ENCODE measurements around the gene IFITM5. TPM values are rescaled to one million over a fixed set of nuclear protein-coding genes. Genes with fewer than 3 reads are reported as not detected.

IFITM5 gene
- total and polyA plus RNA-seq, 2 of the 4 experiments (the other 2 are of a cell fraction) = not detected

DNA sequence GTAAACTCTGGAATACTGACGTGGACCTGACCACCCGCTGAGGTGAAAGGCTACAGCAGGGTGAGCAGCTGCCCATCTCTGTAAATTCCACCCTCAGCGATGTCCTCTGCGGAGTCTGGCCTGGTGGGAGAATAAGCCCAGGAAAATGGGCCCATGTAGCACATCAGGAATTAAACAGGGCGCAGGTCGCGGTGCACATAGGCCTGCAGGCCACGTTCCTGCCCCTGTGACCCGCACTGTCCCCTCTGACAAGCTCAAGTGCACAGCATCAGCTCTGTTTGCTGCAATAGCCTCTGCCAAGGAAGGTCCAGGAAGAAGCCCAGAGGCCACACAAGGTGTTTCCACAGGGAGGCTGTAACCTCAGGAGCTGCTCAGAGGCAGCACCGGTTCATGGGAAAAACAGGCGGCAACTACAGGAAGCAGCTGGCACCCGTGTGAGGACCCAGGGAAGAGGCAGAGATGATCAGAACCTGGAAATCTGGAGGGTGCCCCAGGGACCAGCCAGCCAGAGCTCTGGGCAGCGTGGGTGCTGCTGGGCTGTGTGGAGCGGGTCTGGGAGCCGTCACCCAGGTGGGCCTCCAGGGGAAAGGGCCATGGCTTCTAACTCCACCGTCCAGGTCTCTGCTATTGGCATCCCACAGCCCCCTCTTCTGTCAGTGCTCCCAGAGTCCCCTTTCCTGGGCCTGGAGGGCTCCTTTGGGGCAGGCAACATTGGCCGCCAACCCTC is 7.5 kb upstream of the IFITM5 start (continued):
- TF ChIP-seq, protein P1, sequence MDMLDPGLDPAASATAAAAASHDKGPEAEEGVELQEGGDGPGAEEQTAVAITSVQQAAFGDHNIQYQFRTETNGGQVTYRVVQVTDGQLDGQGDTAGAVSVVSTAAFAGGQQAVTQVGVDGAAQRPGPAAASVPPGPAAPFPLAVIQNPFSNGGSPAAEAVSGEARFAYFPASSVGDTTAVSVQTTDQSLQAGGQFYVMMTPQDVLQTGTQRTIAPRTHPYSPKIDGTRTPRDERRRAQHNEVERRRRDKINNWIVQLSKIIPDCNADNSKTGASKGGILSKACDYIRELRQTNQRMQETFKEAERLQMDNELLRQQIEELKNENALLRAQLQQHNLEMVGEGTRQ (IDR thresholded peaks at IDR 0.05; ENCODE audit: low read depth, low read length) = no peak
- TF ChIP-seq POLR2A (IDR thresholded peaks at IDR 0.05; ENCODE audit: low read depth, low read length) (no peak), RFX5 (IDR thresholded peaks at IDR 0.05; ENCODE audit: low read depth, low read length) (no peak)

DNA sequence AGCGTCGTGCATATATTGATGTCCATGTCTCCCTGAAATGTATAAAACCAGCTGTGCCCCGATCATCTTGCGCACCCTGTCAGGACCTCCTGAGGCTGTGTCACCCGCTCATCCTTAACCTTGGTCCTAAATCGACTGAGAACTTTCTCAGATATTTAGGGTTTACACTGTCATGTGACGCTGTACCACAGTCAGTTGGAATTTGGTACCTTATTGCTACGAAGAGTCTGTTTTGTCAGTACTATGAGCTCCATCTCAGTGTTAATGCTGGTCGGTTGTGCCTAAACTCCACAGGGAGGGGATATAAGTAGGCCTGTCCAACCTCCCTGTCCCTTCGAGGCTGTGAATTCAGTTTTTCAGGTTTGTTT is 6.5 kb upstream of the IFITM5 start:
- H3K9me3 ChIP-seq (ENCODE audit: control insufficient read depth, insufficient read depth, low read length) = no peaks in the 10 kb centered on the region
- H2BK15ac ChIP-seq (ENCODE audit: low read depth, low read length) = peak overlapping the region; percentile 81; the same call in 1 of the 3 replicates
- H3K4me2 ChIP-seq (ENCODE audit: low read depth, low read length) = no peak overlapping the region
- TF ChIP-seq SMC3 (IDR thresholded peaks at IDR 0.05; ENCODE audit: low read depth, low read length) (no peak), CHD1 (IDR thresholded peaks at IDR 0.05; ENCODE audit: low read depth, low read length) (no peak), NFE2L2 (IDR thresholded peaks at IDR 0.05; ENCODE audit: low read depth, low read length) (no peak)
- H3K4me1 ChIP-seq (ENCODE audit: control insufficient read depth, insufficient read depth, low read length) = peaks cover 4% of the 10 kb centered on the region
- H2BK5ac ChIP-seq (ENCODE audit: low read depth, low read length, poor library complexity, severe bottlenecking) = no peak overlapping the region
- peaks cover 2% of the 10 kb centered on the region; the same call in 1 of the 2 replicates for H3K36me3 ChIP-seq (ENCODE audit: control insufficient read depth, insufficient read depth, low read length)
- H3K27ac ChIP-seq (ENCODE audit: insufficient read depth, low read length) = no peak overlapping the region
- peaks cover 0 to 6% of the 10 kb centered on the region in 2 experiments; a peak in 2 of 4 replicates for H3K79me1 ChIP-seq (ENCODE audit: low read depth in 1 of 2, low read length in 2 of 2)
- H2AK5ac ChIP-seq (ENCODE audit: low read depth, low read length) = peak overlapping the region; percentile 78; the same call in 1 of the 2 replicates
- 0 out of 2 replicates have a peak overlapping the region, but pooled peaks have one; percentile 5 for H3K56ac ChIP-seq (ENCODE audit: extremely low read depth, insufficient read depth, low read length)
- H3K23ac ChIP-seq (ENCODE audit: low read depth, low read length) = no peak overlapping the region
- no peak overlapping the region for H2AK9ac ChIP-seq (replicated peaks; ENCODE audit: low read depth, low read length, poor library complexity)
- intact Hi-C loops (cut with micrococcal nuclease) (loop anchor here (2.0 to 5.0 kb wide), 2 partner anchors 99 to 143 kb away; partner anchors contain the start of genes BET1L and RIC8A), in situ Hi-C loops (cut with MboI; ENCODE audit: low sequenced_read_pairs) (loop anchor here (10.0 kb wide), 2 partner anchors 49 to 149 kb away; partner anchors contain the start of gene PTDSS2), dilution Hi-C loops (cut with HindIII; ENCODE audit: low sequenced_read_pairs, unreplicated experiment) (no loop called here)
- ATAC-seq (ENCODE audit: low read depth) = no peak
- no peak overlapping the region for H3K14ac ChIP-seq (replicated peaks; ENCODE audit: low read depth, low read length)
- H3K9me1 ChIP-seq (ENCODE audit: insufficient read depth, low read length) = 0 out of 2 replicates have a peak, but pooled peaks cover 2% of the 10 kb centered on the region
- H4K91ac ChIP-seq (ENCODE audit: insufficient read depth, low read depth, low read length) = peak overlapping the region; percentile 53
- peak overlapping the region; percentile 53 for H2BK20ac ChIP-seq (ENCODE audit: low read depth, low read length)
- ChIA-PET CTCF (interaction anchor here (0.9 to 1.1 kb wide), 2 partner anchors 54 to 64 kb away, joined by 3 read pairs; no protein-coding TSS in a partner anchor), POLR2A (ENCODE audit: unreplicated experiment) (interaction anchor here (0.6 kb wide), 1 partner anchor 43 kb away, joined by 3 read pairs; no protein-coding TSS in a partner anchor)
- H4K5ac ChIP-seq (ENCODE audit: low read depth, low read length) = no peak overlapping the region; the same call in 1 of the 2 replicates
- peak overlapping the region in 1 of 2 experiments; percentile 17; a peak in 1 of 4 replicates for H4K8ac ChIP-seq (ENCODE audit: low read depth in 2 of 2, low read length in 2 of 2)
- no peak overlapping the region for H3K18ac ChIP-seq (ENCODE audit: low read depth, low read length)
- no peak for DNase-seq
- no peaks in the 10 kb centered on the region for H3K27me3 ChIP-seq (ENCODE audit: control insufficient read depth, insufficient read depth, low read length)
- WGBS, 2 experiments (ENCODE audit: extremely low coverage in 2 of 2, insufficient read length in 1 of 2) = 80% methylated on average over 5 of the region's 10 CpGs; no CpG with 5 or more reads in 1 of the 2 experiments
- no peaks in the 10 kb centered on the region for H4K20me1 ChIP-seq (ENCODE audit: insufficient read depth, low read length)
- no peak overlapping the region for H3K4me3 ChIP-seq (ENCODE audit: insufficient read depth, low read depth, low read length)
- peak overlapping the region; percentile 56 for H2AFZ ChIP-seq (replicated peaks; ENCODE audit: low read length, poor library complexity)
- peak overlapping the region; percentile 72 for H2BK120ac ChIP-seq (ENCODE audit: low read depth, low read length)
- peak overlapping the region; percentile 60 for H3K4ac ChIP-seq (ENCODE audit: low read depth, low read length)
- no peak overlapping the region for H3K9ac ChIP-seq (ENCODE audit: low read depth, low read length)
- no TSS peak for BruUV-seq (replicated peaks)
